ENCODE results near the gene C16orf92.

- TF ChIP-seq POLR2AphosphoS5 (IDR thresholded peaks at IDR 0.05) = no peak
- TF ChIP-seq CTCF (IDR thresholded peaks at IDR 0.05) = peak; percentile 41 to 48 (median 42)
These were observed 18.8 kb downstream of the C16orf92 start for GRCh38 chr16:30041841-30042240.

Measured in esophagus muscularis mucosa (tissue), 3 donors.